Right lobe of liver (tissue), 6 donors: ENCODE results near the gene NT5C3B. TPM values are rescaled to one million over a fixed set of nuclear protein-coding genes. Genes with fewer than 3 reads are reported as not detected.

Experiments used
- ATAC-seq, 4 donors: fragments of 200-7000 bp; cut with Tn5 transposase; one replicate each; pipeline ENCODE4 v1.9.1; 2020; ENCODE audit warnings: mild to moderate bottlenecking in 4 of 4, moderate library complexity in 4 of 4
- DNase-seq, 3 donors: peaks; one replicate each; pipeline ENCODE4 v3.0.0-alpha.2; 2020
- H3K27ac ChIP-seq, 3 donors: fragments of 200-600 bp; one replicate each; pipeline ENCODE4 v1.8.0; 2022
- H3K27me3 ChIP-seq, 2 donors: fragments of 200-600 bp; one replicate each; pipeline ENCODE4 v1.8.0; 2022
- H3K36me3 ChIP-seq, 4 donors: fragments of 200-600 bp; sonication (generic) in 1 of 4; one replicate each; pipeline versions ENCODE4 v1.5.1 to v1.8.0; 2017 to 2022; ENCODE audit warnings: control low read depth in 1 of 4
- H3K4me1 ChIP-seq, 4 donors: fragments of 200-600 bp; sonication (generic) in 1 of 4; one replicate each; pipeline versions ENCODE4 v1.5.1 to v1.8.0; 2017 to 2022; ENCODE audit warnings: control low read depth in 1 of 4
- H3K4me3 ChIP-seq, 3 donors: fragments of 200-600 bp; one replicate each; pipeline ENCODE4 v1.8.0; 2022
- H3K9me3 ChIP-seq, 4 donors: fragments of 200-600 bp; sonication (generic) in 1 of 4; one replicate each; pipeline versions ENCODE4 v1.5.1 to v1.8.0; 2017 to 2022; ENCODE audit warnings: control low read depth in 1 of 4
- CTCF ChIP-seq, 4 donors: fragments of 200-600 bp in 3 of 4; fragments of 450-650 bp in 1 of 4; IDR thresholded peaks; one replicate each; pipeline versions ENCODE4 v1.5.1 to v1.8.0; 2016 to 2022; ENCODE audit warnings: antibody characterized with exemption in 4 of 4, mild to moderate bottlenecking in 2 of 4
- POLR2A ChIP-seq: fragments of 450-650 bp; IDR thresholded peaks from one replicate; pipeline ENCODE4 v1.6.1; 2017; ENCODE audit warnings: antibody characterized with exemption, mild to moderate bottlenecking
- WGBS: methylation state at CpG from one replicate; pipeline ENCODE4 v1.1.6; 2018; ENCODE audit warnings: low coverage, low lambda C conversion rate; ENCODE audit not compliant: insufficient coverage; ENCODE audit errors: missing lambda C conversion rate; 5-methylcytosine and 5-hydroxymethylcytosine counted together
- intact Hi-C, 2 donors: fragments of 100-400 bp; cut with DNase I; formaldehyde crosslinking; loops; one replicate each; pipeline versions ENCODE4 v1.11.2 to v1.14.1; 2022
- total RNA-seq, 6 experiments: library from RNA; depleted of rRNA in 2 of 6; stranded (reverse); fragments of >200 nt in 2 of 6; fragmentation: NEBNext Ultra II Directional in 3 of 6; extraction: Animal tissue kit (Norgen Biotek cat#: 25700) in 3 of 6; gene quantifications; one replicate each; pipeline versions ENCODE4 v1.1.0 to v1.2.4, GENCODE V29; 2016 to 2023
- donor health status: DM: no; HTN: yes; CAD: no.
- donor health status: DM: no; HTN: no; CAD: no.
- donor health status: DM: no; HTN: no; CAD: no.
- donor health status: DM: no; HTN: yes; CAD: no.
- donor health status: DM: no; HTN: yes; CAD: no.

NT5C3B gene
- total RNA-seq, 6 experiments from 2014 or later = 19.9 to 30.7 (median 23.1) TPM

- Histone ChIP-seq H3K4me1 (peaks cover 0 to 6% (median 3%) of the 10 kb centered on the region in 4 donors), H3K27me3 (no peaks in the 10 kb centered on the region), H3K27ac (no peak overlapping the region), H3K9me3 (no peaks in the 10 kb centered on the region), H3K36me3 (no peaks in the 10 kb centered on the region), H3K4me3 (no peak overlapping the region)
- TF ChIP-seq CTCF (IDR thresholded peaks at IDR 0.05) (no peak), POLR2A (no peak)
- WGBS = 80% methylated on average over 1 of the region's 3 CpGs
- no peak for ATAC-seq
- intact Hi-C loops = no loop called here
- DNase-seq = no peak
Measured at GRCh38 chr17:41797377-41797776, 38.7 kb downstream of the NT5C3B start.

- ATAC-seq = no peak
- no peaks in the 10 kb centered on the region for H3K27me3 ChIP-seq
- DNase-seq = no peak
- WGBS = 83% methylated on average over 9 of the region's 10 CpGs
- no peak overlapping the region for H3K27ac ChIP-seq
- intact Hi-C loops = no loop called here
- no peaks in the 10 kb centered on the region for H3K36me3 ChIP-seq
- H3K9me3 ChIP-seq = no peaks in the 10 kb centered on the region
- no peak overlapping the region for H3K4me3 ChIP-seq
- peaks cover 0 to 7% (median 2%) of the 10 kb centered on the region in 4 donors for H3K4me1 ChIP-seq
- TF ChIP-seq POLR2A (no peak), CTCF (IDR thresholded peaks at IDR 0.05) (no peak)
Measured at GRCh38 chr17:41796121-41796895, 39.7 kb downstream of the NT5C3B start.

- WGBS = 66% methylated on average over 5 of the region's 5 CpGs
- DNase-seq (no peak), ATAC-seq (no peak)
- no peak overlapping the region for H3K4me3 ChIP-seq
- TF ChIP-seq CTCF (IDR thresholded peaks at IDR 0.05) (no peak), POLR2A (no peak)
- no peak overlapping the region for H3K27ac ChIP-seq
- intact Hi-C loops = no loop called here
- H3K9me3 ChIP-seq = no peaks in the 10 kb centered on the region
- H3K36me3 ChIP-seq = no peaks in the 10 kb centered on the region
- peaks cover 0 to 3% (median 0%) of the 10 kb centered on the region in 4 donors for H3K4me1 ChIP-seq
- no peaks in the 10 kb centered on the region for H3K27me3 ChIP-seq
Measured at GRCh38 chr17:41794540-41794975, 41.5 kb downstream of the NT5C3B start.

GRCh38 chr17:41793784-41794539 is 42.1 kb downstream of the NT5C3B start:
- Histone ChIP-seq H3K4me3 (no peak overlapping the region), H3K36me3 (no peaks in the 10 kb centered on the region), H3K27me3 (no peaks in the 10 kb centered on the region), H3K4me1 (peaks cover 0 to 3% (median 0%) of the 10 kb centered on the region in 4 donors), H3K27ac (no peak overlapping the region), H3K9me3 (no peaks in the 10 kb centered on the region)
- ATAC-seq (no peak), DNase-seq (no peak)
- TF ChIP-seq CTCF (IDR thresholded peaks at IDR 0.05) = no peak
- TF ChIP-seq POLR2A = no peak
- 70% methylated on average over 9 of the region's 14 CpGs for WGBS
- intact Hi-C loops = no loop called here
